Mesodermal cell (in vitro differentiated cells): ENCODE results near the gene ZNF850.
"Not testable (repeated sequence)": the region's sequence is repeated elsewhere in the genome, so short reads cannot be mapped to it uniquely, and the experiment has no call there.

Experiments
- H3K27ac ChIP-seq: 2 replicates; pipeline ENCODE4 v1.7.0; 2013; ENCODE audit warnings: mild to moderate bottlenecking, low read depth, low read length, moderate library complexity; ENCODE audit not compliant: severe bottlenecking
- H3K36me3 ChIP-seq: 2 replicates; pipeline ENCODE4 v1.7.1; 2013; ENCODE audit warnings: mild to moderate bottlenecking, low read length, moderate library complexity; ENCODE audit not compliant: control insufficient read depth, insufficient read depth
- H3K4me1 ChIP-seq: one replicate; pipeline ENCODE4 v1.7.1; 2013; ENCODE audit warnings: mild to moderate bottlenecking, low read length; ENCODE audit not compliant: insufficient read depth, control insufficient read depth, poor library complexity, severe bottlenecking
- H3K4me3 ChIP-seq: 2 replicates; pipeline ENCODE4 v1.7.0; 2013; ENCODE audit warnings: low read length, control low read depth, mild to moderate bottlenecking; ENCODE audit not compliant: insufficient read depth, poor library complexity, severe bottlenecking; ENCODE audit errors: extremely low read depth
- H3K9me3 ChIP-seq: 2 replicates; pipeline ENCODE4 v1.7.1; 2013; ENCODE audit warnings: mild to moderate bottlenecking, low read length, moderate library complexity; ENCODE audit not compliant: control insufficient read depth
- WGBS, 2 experiments: methylation state at CpG; one replicate each; pipeline ENCODE4 v1.1.5; 2013; ENCODE audit warnings: missing lambda C conversion rate in 2 of 2; ENCODE audit not compliant: insufficient coverage in 2 of 2; 5-methylcytosine and 5-hydroxymethylcytosine counted together

The ZNF850 gene

GRCh38 chr19:36771261-36772231 is 1.1 kb downstream of the ZNF850 start:
- Histone ChIP-seq H3K36me3 (peaks cover 27% of the 10 kb centered on the region), H3K4me3 (peak overlapping the region; percentile 76), H3K9me3 (peaks cover 60% of the 10 kb centered on the region), H3K27ac (peak overlapping the region; percentile 80), H3K4me1 (no peaks in the 10 kb centered on the region)
- WGBS, 2 experiments, result 57 to 59% methylated on average over 27 to 28 of the region's 29 CpGs

GRCh38 chr19:36750066-36750691 is 22.4 kb downstream of the ZNF850 start:
- Histone ChIP-seq H3K9me3 (peaks cover 85% of the 10 kb centered on the region), H3K36me3 (peaks cover 94% of the 10 kb centered on the region), H3K4me1 (no peaks in the 10 kb centered on the region), H3K27ac (no peak overlapping the region), H3K4me3 (no peak overlapping the region)
- WGBS, 2 experiments, result 86 to 100% methylated on average over 1 of the region's 4 CpGs

- H3K4me3 ChIP-seq, H3K27ac ChIP-seq, H3K4me1 ChIP-seq: not testable (repeated sequence)
- Histone ChIP-seq H3K9me3 (peaks cover 80% of the 10 kb centered on the region), H3K36me3 (peaks cover 94% of the 10 kb centered on the region)
- WGBS, 2 experiments, result 91 to 97% methylated on average over 6 of the region's 8 CpGs
These were observed 23.0 kb downstream of the ZNF850 start for GRCh38 chr19:36749613-36750012.

DNA sequence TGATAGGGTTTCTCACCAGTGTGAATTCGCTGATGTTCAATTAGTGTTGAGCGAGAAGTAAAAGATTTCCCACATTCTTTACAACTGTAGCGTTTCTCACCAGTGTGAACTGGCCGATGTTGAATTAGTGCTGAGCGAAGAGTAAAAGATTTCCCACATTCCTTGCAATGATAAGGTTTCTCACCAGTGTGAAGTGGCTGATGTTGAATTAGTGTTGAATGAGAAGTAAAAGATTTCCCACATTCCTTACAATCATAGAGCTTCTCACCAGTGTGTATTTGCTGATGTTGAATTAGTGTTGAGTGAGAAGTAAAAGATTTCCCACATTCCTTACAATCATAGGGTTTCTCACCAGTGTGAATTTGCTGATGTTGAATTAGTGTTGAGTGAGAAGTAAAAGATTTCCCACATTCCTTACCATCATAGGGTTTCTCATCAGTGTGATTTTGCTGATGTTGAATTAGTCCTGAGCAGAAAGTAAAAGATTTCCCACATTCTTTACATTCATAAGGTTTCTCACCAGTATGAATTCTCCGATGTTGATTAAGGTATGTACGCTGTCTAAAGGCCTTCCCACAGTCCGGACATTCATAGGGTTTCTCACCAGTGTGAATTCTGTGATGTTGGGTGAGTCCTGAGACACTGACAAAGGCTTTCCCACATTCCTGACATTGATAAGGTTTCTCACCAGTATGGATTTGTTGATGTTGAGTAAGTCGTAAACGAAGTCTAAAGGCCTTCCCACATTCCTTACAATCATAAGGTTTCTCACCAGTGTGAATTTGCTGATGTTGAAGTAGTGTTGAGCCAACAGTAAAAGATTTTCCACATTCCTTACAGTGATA is 24.0 kb downstream of the ZNF850 start:
- 100% methylated on average over 3 to 4 of the region's 10 CpGs for WGBS, 2 experiments
- peaks cover 83% of the 10 kb centered on the region for H3K9me3 ChIP-seq
- H3K27ac ChIP-seq, result no peak overlapping the region
- peaks cover 91% of the 10 kb centered on the region for H3K36me3 ChIP-seq
- H3K4me1 ChIP-seq, result no peaks in the 10 kb centered on the region
- no peak overlapping the region for H3K4me3 ChIP-seq

GRCh38 chr19:36747750-36748149 is 24.9 kb downstream of the ZNF850 start:
- no peak overlapping the region for H3K27ac ChIP-seq
- no peaks in the 10 kb centered on the region for H3K4me1 ChIP-seq
- H3K4me3 ChIP-seq, result no peak overlapping the region
- peaks cover 86% of the 10 kb centered on the region for H3K9me3 ChIP-seq
- WGBS, 2 experiments, result 94 to 98% methylated on average over 3 to 5 of the region's 10 CpGs
- H3K36me3 ChIP-seq, result peaks cover 83% of the 10 kb centered on the region

GRCh38 chr19:36745870-36746269 is 26.7 kb downstream of the ZNF850 start:
- no peaks in the 10 kb centered on the region for H3K4me1 ChIP-seq
- no peak overlapping the region for H3K27ac ChIP-seq
- H3K4me3 ChIP-seq, result no peak overlapping the region
- H3K36me3 ChIP-seq, result peaks cover 67% of the 10 kb centered on the region
- peaks cover 78% of the 10 kb centered on the region for H3K9me3 ChIP-seq
- 92 to 100% methylated on average over 4 of the region's 4 CpGs for WGBS, 2 experiments

GRCh38 chr19:36736166-36736565 is 36.4 kb downstream of the ZNF850 start:
- peaks cover 57% of the 10 kb centered on the region for H3K9me3 ChIP-seq
- 89 to 93% methylated on average over 3 to 5 of the region's 9 CpGs for WGBS, 2 experiments
- not testable (repeated sequence) for H3K4me3 ChIP-seq, H3K27ac ChIP-seq, H3K36me3 ChIP-seq, H3K4me1 ChIP-seq

- peaks cover 67% of the 10 kb centered on the region for H3K36me3 ChIP-seq
- no peak overlapping the region for H3K4me3 ChIP-seq
- 100% methylated on average over 2 of the region's 10 CpGs; no CpG with 5 or more reads in 1 of the 2 experiments for WGBS, 2 experiments
- H3K27ac ChIP-seq, result no peak overlapping the region
- no peaks in the 10 kb centered on the region for H3K4me1 ChIP-seq
- peaks cover 60% of the 10 kb centered on the region for H3K9me3 ChIP-seq
These were observed 52.7 kb downstream of the ZNF850 start for GRCh38 chr19:36719687-36720556.

DNA sequence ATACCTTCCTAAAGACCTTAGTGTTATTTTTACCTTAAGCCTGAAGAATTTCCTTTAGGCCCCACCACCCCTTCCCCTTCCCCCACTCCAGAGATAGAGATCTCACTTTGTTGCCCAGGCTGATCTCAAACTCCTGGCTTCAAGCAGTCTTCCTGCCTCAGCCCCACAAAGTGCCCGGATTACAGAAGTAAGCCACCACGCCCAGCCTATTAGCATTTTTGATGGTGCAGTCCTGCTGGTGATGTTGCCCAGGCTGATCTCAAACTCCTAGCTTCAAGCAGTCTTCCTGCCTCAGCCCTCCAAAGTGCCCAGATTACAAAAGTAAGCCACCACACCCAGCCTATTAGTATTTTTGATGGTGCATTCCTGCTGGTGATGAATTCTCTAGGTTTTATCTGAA is 63.2 kb downstream of the ZNF850 start:
- 83 to 100% methylated on average over 2 of the region's 2 CpGs for WGBS, 2 experiments
- Histone ChIP-seq H3K4me3 (no peak overlapping the region), H3K4me1 (no peaks in the 10 kb centered on the region), H3K27ac (no peak overlapping the region), H3K36me3 (peaks cover 57% of the 10 kb centered on the region), H3K9me3 (peaks cover 79% of the 10 kb centered on the region)

GRCh38 chr19:36707134-36707533 is 65.5 kb downstream of the ZNF850 start:
- Histone ChIP-seq H3K36me3 (peaks cover 34% of the 10 kb centered on the region), H3K27ac (no peak overlapping the region), H3K4me1 (no peaks in the 10 kb centered on the region), H3K9me3 (peaks cover 64% of the 10 kb centered on the region), H3K4me3 (no peak overlapping the region)
- WGBS, 2 experiments, result 100% methylated on average over 1 of the region's 2 CpGs; no CpG with 5 or more reads in 1 of the 2 experiments
